A549 treated with CORT108297 at 1 μM for 4 hours (cell line): ENCODE measurements around the gene SCARF1. TPM values are rescaled to one million over a fixed set of nuclear protein-coding genes. Genes with fewer than 3 reads are reported as not detected.

Experiments used
- total RNA-seq: library from RNA; stranded (reverse); fragments of 200-300 nt; extraction: Qiagen RNA extraction; gene quantifications from 5 replicates; pipeline ENCODE4 v1.2.3, GENCODE V29; 2022

SCARF1 gene
- total RNA-seq = 0.32 to 0.47 TPM (median 0.35 TPM) in 5 replicates

GRCh38 chr17:1645207-1646171, at the start of gene SCARF1:
SCARF1 (minus strand) TSS chr17:1645732; CDS start chr17:1645697, 35 bp downstream.

GRCh38 chr17:1684378-1685189, 39.1 kb upstream of the SCARF1 start, which contains the start of gene PRPF8:
PRPF8 (minus strand) TSS chr17:1684867; CDS start chr17:1684571, 296 bp downstream.

GRCh38 chr17:1649844-1650501, 4.4 kb upstream of the SCARF1 start, which contains the start of gene RILP:
RILP (minus strand) TSS chr17:1649866; CDS start chr17:1649804, 62 bp downstream.

GRCh38 chr17:1627982-1628855, 17.3 kb downstream of the SCARF1 start, which contains the start of gene SLC43A2:
SLC43A2 (minus strand) TSS chr17:1628834; CDS start chr17:1627874, 960 bp downstream.

Other genes starting within 250 kb of the SCARF1 start
- gene YWHAE, start 245.5 kb downstream of the SCARF1 start, total RNA-seq = 530 to 1,140 TPM (median 537 TPM) in 5 replicates
- gene CRK, start 189.5 kb downstream of the SCARF1 start, total RNA-seq = 73.4 to 90.5 TPM (median 78.2 TPM) in 5 replicates
- gene MYO1C, start 153.0 kb downstream of the SCARF1 start, total RNA-seq = 116 to 143 TPM (median 139 TPM) in 5 replicates
- gene INPP5K, start 129.1 kb downstream of the SCARF1 start, total RNA-seq = 23.6 to 26.6 TPM (median 24.4 TPM) in 5 replicates
- gene PITPNA, start 82.9 kb downstream of the SCARF1 start, total RNA-seq = 57.9 to 69.0 TPM (median 61.1 TPM) in 5 replicates
- gene SLC43A2, start 16.9 kb downstream of the SCARF1 start, total RNA-seq = 3.9 to 7.9 TPM (median 7.2 TPM) in 5 replicates
- 13.3 to 21.6 TPM (median 18.0 TPM) in 5 replicates for gene RILP, start 4.1 kb upstream of the SCARF1 start, total RNA-seq
- gene PRPF8, start 39.1 kb upstream of the SCARF1 start, total RNA-seq = 257 to 272 TPM (median 260 TPM) in 5 replicates
- 1.1 to 1.8 TPM (median 1.3 TPM) in 5 replicates for gene TLCD2, start 64.6 kb upstream of the SCARF1 start, total RNA-seq
- gene WDR81, start 79.0 kb upstream of the SCARF1 start, total RNA-seq = 18.3 to 32.4 TPM (median 30.6 TPM) in 5 replicates
- 1.4 to 2.2 TPM (median 2.0 TPM) in 5 replicates for gene SERPINF2, start 97.1 kb upstream of the SCARF1 start, total RNA-seq
- 1.2 to 2.7 TPM (median 2.0 TPM) in 5 replicates for gene SERPINF1, start 116.3 kb upstream of the SCARF1 start, total RNA-seq
- 8.0 to 10.0 TPM (median 9.0 TPM) in 5 replicates for gene SMYD4, start 184.2 kb upstream of the SCARF1 start, total RNA-seq
- gene RPA1, start 184.3 kb upstream of the SCARF1 start, total RNA-seq = 65.2 to 87.6 TPM (median 79.4 TPM) in 5 replicates